ENCODE results near the gene ACTR2. TPM values are rescaled to one million over a fixed set of nuclear protein-coding genes. Genes with fewer than 3 reads are reported as not detected.
"Not testable (repeated sequence)": the region's sequence is repeated elsewhere in the genome, so short reads cannot be mapped to it uniquely, and the experiment has no call there.

Gene ACTR2
- total RNA-seq, 1 experiment from 2014 or later: 263 TPM

DNA sequence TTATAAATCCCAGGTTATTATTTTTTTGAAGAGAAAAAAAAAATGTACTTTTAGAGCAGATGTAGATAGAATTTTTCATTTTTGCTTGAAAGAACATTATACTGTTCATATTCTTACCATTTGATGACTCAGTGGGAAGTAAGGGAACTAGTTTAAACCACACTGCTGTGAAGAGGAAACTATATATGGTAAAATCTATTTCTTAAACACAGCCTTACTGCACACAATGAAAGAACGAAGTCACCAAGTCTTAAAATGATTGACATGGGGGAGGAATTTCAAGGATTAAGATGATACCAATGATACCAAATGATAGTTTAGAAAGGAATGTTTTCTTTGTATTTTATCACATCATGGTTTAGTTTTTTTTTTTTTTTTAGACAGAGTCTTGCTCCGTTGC is 5.0 kb downstream of the ACTR2 start:
- H3K27ac Mint-ChIP-seq (ENCODE audit: low read depth, unreplicated experiment): peak overlapping the region; percentile 21
- intact Hi-C loops (cut with micrococcal nuclease): no loop called here
- POLR2A ChIA-PET: interaction anchor here (1.7 kb wide), 1 partner anchor 167 kb away, joined by 8 read pairs; no protein-coding TSS in a partner anchor
- CTCF ChIA-PET: no interaction called here
- H3K4me3 Mint-ChIP-seq (ENCODE audit: unreplicated experiment): no peak overlapping the region
- no peaks in the 10 kb centered on the region for H3K9me3 Mint-ChIP-seq (ENCODE audit: unreplicated experiment)
- no peaks in the 10 kb centered on the region for H3K27me3 Mint-ChIP-seq (ENCODE audit: insufficient read depth, unreplicated experiment)
- peak; percentile 46 for DNase-seq (ENCODE audit: unreplicated experiment)
- H3K36me3 Mint-ChIP-seq (ENCODE audit: insufficient read depth, unreplicated experiment): peaks cover 60% of the 10 kb centered on the region
- peaks cover 12% of the 10 kb centered on the region for H3K4me1 Mint-ChIP-seq (ENCODE audit: insufficient read depth, unreplicated experiment)
- no TSS peak for BruUV-seq (replicated peaks)
- TF ChIP-seq, protein P1, sequence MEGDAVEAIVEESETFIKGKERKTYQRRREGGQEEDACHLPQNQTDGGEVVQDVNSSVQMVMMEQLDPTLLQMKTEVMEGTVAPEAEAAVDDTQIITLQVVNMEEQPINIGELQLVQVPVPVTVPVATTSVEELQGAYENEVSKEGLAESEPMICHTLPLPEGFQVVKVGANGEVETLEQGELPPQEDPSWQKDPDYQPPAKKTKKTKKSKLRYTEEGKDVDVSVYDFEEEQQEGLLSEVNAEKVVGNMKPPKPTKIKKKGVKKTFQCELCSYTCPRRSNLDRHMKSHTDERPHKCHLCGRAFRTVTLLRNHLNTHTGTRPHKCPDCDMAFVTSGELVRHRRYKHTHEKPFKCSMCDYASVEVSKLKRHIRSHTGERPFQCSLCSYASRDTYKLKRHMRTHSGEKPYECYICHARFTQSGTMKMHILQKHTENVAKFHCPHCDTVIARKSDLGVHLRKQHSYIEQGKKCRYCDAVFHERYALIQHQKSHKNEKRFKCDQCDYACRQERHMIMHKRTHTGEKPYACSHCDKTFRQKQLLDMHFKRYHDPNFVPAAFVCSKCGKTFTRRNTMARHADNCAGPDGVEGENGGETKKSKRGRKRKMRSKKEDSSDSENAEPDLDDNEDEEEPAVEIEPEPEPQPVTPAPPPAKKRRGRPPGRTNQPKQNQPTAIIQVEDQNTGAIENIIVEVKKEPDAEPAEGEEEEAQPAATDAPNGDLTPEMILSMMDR (IDR thresholded peaks at IDR 0.05; ENCODE audit: unreplicated experiment): no peak

DNA sequence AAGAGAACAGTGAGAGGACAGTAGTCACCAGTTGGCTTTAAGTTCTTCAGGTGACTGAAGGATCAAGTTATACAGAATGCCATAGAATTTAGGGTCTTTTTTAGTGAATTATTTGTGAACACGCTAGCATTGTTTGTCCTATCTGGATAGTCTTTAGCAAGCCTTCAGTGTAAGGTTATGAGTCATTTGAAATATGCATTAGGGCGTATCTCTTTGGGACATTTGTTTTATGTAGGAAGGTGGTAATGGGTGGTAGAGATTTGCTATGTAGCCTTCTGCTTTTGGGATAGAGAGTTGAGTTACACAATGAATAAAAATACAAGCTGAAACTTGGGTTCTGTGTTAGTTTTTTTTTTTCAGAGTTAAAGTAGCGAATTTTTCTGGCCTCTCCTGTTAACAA is 13.0 kb downstream of the ACTR2 start:
- Mint-ChIP-seq H3K4me1 (ENCODE audit: insufficient read depth, unreplicated experiment) (peaks cover 8% of the 10 kb centered on the region), H3K27ac (ENCODE audit: low read depth, unreplicated experiment) (peak overlapping the region; percentile 16), H3K4me3 (ENCODE audit: unreplicated experiment) (no peak overlapping the region), H3K9me3 (ENCODE audit: unreplicated experiment) (no peaks in the 10 kb centered on the region), H3K36me3 (ENCODE audit: insufficient read depth, unreplicated experiment) (peaks cover 32% of the 10 kb centered on the region), H3K27me3 (ENCODE audit: insufficient read depth, unreplicated experiment) (no peaks in the 10 kb centered on the region)
- peak; percentile 36 for DNase-seq (ENCODE audit: unreplicated experiment)
- CTCF ChIA-PET: interaction anchor here (0.6 kb wide), 1 partner anchor 312 kb away, joined by 3 read pairs; no protein-coding TSS in a partner anchor
- POLR2A ChIA-PET: interaction anchor here (1.1 to 1.5 kb wide), 6 partner anchors 10 to 111 kb away, joined by 4 to 10 read pairs (median 4); partner anchors contain the start of genes ACTR2 and RAB1A
- no TSS peak for BruUV-seq (replicated peaks)
- intact Hi-C loops (cut with micrococcal nuclease): no loop called here
- TF ChIP-seq, protein P1 (IDR thresholded peaks at IDR 0.05; ENCODE audit: unreplicated experiment): no peak

DNA sequence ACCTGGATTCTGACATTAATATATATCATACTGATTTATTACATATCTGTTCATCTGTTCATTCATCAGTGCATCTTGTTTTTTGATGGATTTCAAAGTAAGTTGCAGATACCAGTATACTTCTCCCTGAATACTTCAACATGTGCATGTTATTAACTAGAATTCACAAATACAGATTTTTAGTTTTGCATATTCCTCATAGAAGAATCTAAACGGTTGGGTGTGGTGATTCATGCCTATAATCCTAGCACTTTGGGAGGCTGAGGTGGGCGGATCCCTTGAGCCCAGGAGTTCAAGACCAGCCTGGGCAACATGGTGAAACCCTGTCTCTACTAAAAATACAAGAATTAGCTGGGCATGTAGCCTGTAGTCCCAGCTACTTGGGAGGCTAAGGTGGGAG is 16.8 kb downstream of the ACTR2 start:
- DNase-seq (ENCODE audit: unreplicated experiment); H3K27ac Mint-ChIP-seq (ENCODE audit: low read depth, unreplicated experiment); H3K4me3 Mint-ChIP-seq (ENCODE audit: unreplicated experiment); intact Hi-C loops (cut with micrococcal nuclease); BruUV-seq (replicated peaks); H3K9me3 Mint-ChIP-seq (ENCODE audit: unreplicated experiment); H3K27me3 Mint-ChIP-seq (ENCODE audit: insufficient read depth, unreplicated experiment): not testable (repeated sequence)
- Mint-ChIP-seq H3K36me3 (ENCODE audit: insufficient read depth, unreplicated experiment) (peaks cover 36% of the 10 kb centered on the region), H3K4me1 (ENCODE audit: insufficient read depth, unreplicated experiment) (peaks cover 14% of the 10 kb centered on the region)
- POLR2A ChIA-PET: interaction anchor here (1.4 kb wide), 1 partner anchor 8 kb away, joined by 3 read pairs; no protein-coding TSS in a partner anchor
- CTCF ChIA-PET: interaction anchor here (0.7 kb wide), 1 partner anchor 11 kb away, joined by 3 read pairs; no protein-coding TSS in a partner anchor

DNA sequence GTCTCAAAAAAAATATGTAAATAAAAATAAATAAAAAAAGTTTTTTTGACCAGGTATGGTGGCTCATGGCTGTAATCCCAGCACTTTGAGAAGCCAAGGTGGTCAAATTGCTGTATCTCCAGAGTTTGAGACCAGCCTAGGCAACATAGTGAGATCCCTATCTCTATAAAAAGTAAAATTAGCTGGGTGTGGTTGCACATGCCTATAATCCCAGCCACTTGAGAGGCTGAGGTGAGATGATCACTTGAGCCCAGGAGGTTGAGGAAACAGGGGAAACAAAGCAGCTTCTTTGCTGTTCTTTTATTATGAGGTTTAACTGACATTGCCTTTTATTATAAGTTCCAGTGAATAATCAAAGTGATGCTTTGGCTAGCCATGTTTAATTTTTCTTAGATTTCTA is 25.0 kb downstream of the ACTR2 start:
- BruUV-seq (replicated peaks): no TSS peak
- Mint-ChIP-seq H3K27me3 (ENCODE audit: insufficient read depth, unreplicated experiment) (no peaks in the 10 kb centered on the region), H3K36me3 (ENCODE audit: insufficient read depth, unreplicated experiment) (peaks cover 73% of the 10 kb centered on the region), H3K4me3 (ENCODE audit: unreplicated experiment) (no peak overlapping the region), H3K27ac (ENCODE audit: low read depth, unreplicated experiment) (no peak overlapping the region), H3K9me3 (ENCODE audit: unreplicated experiment) (no peaks in the 10 kb centered on the region), H3K4me1 (ENCODE audit: insufficient read depth, unreplicated experiment) (peaks cover 3% of the 10 kb centered on the region)
- POLR2A ChIA-PET: interaction anchor here (0.7 to 1.1 kb wide), 3 partner anchors 9 to 371 kb away, joined by 3 to 4 read pairs (median 3); no protein-coding TSS in a partner anchor
- CTCF ChIA-PET: interaction anchor here (0.7 to 3.0 kb wide), 3 partner anchors 13 to 231 kb away, joined by 3 to 14 read pairs (median 3); no protein-coding TSS in a partner anchor
- TF ChIP-seq, protein P1 (IDR thresholded peaks at IDR 0.05; ENCODE audit: unreplicated experiment): no peak
- intact Hi-C loops (cut with micrococcal nuclease): no loop called here
- no peak for DNase-seq (ENCODE audit: unreplicated experiment)
